Panc1 (cell line): ENCODE data around the gene UBTD1.

Source experiments
- CTCF ChIP-seq: fragments of 450-650 bp; IDR thresholded peaks from 2 replicates; pipeline ENCODE4 v1.5.1; 2017; ENCODE audit warnings: mild to moderate bottlenecking
- POLR2AphosphoS5 ChIP-seq: IDR thresholded peaks from 2 replicates; pipeline ENCODE4 v1.6.1; 2012; ENCODE audit warnings: mild to moderate bottlenecking, low read depth, low read length, moderate library complexity
- SIN3A ChIP-seq: IDR thresholded peaks from 2 replicates; pipeline ENCODE4 v1.6.1; 2012; ENCODE audit warnings: low read depth, mild to moderate bottlenecking, low read length, moderate library complexity, borderline replicate concordance; ENCODE audit not compliant: insufficient read depth
- TCF7L2 ChIP-seq: IDR thresholded peaks from 2 replicates; pipeline ENCODE4 v1.6.1; 2011; ENCODE audit warnings: mild to moderate bottlenecking, low read depth, low read length, inconsistent platforms

DNA sequence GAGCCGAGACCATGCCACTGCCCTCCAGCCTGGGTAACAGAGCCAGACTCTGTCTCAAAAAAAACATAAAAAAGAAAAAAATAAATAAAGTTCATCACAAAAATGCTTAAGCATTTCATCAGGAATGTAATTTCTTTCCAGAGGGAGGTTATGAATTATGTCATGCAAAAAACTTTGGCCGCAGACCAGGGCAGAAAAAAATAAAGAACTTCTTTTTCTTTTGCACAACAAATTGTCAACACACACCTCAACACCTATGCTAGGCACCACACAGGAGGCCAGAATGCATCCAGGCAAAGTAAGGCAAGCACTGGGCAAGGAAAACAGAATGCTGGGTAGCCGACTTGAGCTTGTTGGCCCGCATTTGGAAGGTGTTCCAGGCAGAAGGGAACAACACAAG is 94.7 kb downstream of the UBTD1 start:
- TF ChIP-seq POLR2AphosphoS5: no peak
- no peak for TF ChIP-seq CTCF
- no peak for TF ChIP-seq SIN3A
- no peak for TF ChIP-seq TCF7L2
